Stimulated activated effector memory CD8-positive, alpha-beta T cell treated with anti-CD3 and anti-CD28 coated beads, Interleukin-12 subunit alpha, Interleukin-12 subunit beta, amount 100 ng/mL, for 72 hours (primary cell): ENCODE data around the gene LBR.

Source experiments
- ATAC-seq: fragments of 150-1000 bp; cut with Tn5 transposase; 2 replicates; pipeline ENCODE4 v1.10.0; 2021
- DNase-seq, 2 donors: peaks; one replicate each; pipeline ENCODE4 v3.0.0; 2021 to 2022; ENCODE audit warnings: low spot score in 2 of 2
- H3K27ac Mint-ChIP-seq: one replicate; pipeline ENCODE4 v1.8.0; 2022; ENCODE audit warnings: mild to moderate bottlenecking, mixed read lengths
- H3K36me3 Mint-ChIP-seq: one replicate; pipeline ENCODE4 v1.8.0; 2022; ENCODE audit warnings: mild to moderate bottlenecking, mixed read lengths
- H3K4me1 Mint-ChIP-seq: one replicate; pipeline ENCODE4 v1.8.0; 2022; ENCODE audit warnings: mixed read lengths
- H3K4me3 Mint-ChIP-seq: one replicate; pipeline ENCODE4 v1.8.0; 2022; ENCODE audit warnings: mild to moderate bottlenecking, mixed read lengths
- H3K9me3 Mint-ChIP-seq: one replicate; pipeline ENCODE4 v1.8.0; 2022; ENCODE audit warnings: mixed read lengths

LBR gene

DNA sequence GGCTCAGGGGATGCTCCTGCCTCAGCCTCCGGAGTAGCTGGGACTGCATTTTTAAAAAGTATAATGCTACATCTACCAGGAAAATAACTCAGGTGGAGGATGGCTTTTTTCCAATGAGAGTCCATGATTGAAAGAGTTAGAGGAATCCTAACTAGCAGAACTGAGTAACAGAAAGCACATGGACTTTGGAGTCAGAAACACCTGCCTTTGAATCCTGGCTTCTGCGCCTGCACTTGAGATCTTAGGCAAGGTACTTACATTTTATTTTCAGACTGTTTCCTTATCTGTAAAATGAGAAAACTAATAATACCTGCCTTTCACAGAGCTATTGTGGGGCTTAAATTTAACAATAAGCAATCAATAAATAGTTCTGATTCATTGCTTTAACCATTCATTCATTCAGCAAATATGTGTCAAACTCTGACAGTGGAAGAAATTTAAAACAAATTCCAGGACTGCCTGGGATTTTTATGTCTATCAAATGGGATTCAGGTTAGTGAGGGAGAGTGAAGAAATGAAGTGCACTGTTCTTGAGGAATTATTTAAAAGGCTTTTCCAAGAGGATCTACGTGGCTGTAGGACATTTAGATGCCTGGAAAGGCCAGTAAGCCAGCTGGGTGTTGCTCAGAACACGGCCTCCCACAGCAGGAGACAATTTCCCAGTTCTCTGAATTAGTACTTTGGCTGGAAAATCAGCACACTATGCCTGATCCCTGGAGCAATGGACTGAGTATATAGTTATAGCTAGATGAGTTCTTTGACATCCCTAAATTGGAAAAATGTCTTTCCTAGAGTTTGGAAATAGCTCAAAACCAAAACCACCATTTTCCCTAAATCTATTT is 12.8 kb upstream of the LBR start:
- Mint-ChIP-seq H3K9me3 (no peaks in the 10 kb centered on the region), H3K36me3 (peaks cover 6% of the 10 kb centered on the region), H3K4me3 (no peak overlapping the region), H3K27ac (no peak overlapping the region), H3K4me1 (peaks cover 34% of the 10 kb centered on the region)
- DNase-seq (no peak), ATAC-seq (no peak)

GRCh38 chr1:225437710-225438437 is 10.0 kb upstream of the LBR start:
- Mint-ChIP-seq H3K27ac (no peak overlapping the region), H3K36me3 (no peaks in the 10 kb centered on the region), H3K9me3 (no peaks in the 10 kb centered on the region), H3K4me3 (no peak overlapping the region), H3K4me1 (peaks cover 10% of the 10 kb centered on the region)
- ATAC-seq, result no peak
- DNase-seq, result no peak

GRCh38 chr1:225435957-225436392 is 8.1 kb upstream of the LBR start:
- no peak for DNase-seq

DNA sequence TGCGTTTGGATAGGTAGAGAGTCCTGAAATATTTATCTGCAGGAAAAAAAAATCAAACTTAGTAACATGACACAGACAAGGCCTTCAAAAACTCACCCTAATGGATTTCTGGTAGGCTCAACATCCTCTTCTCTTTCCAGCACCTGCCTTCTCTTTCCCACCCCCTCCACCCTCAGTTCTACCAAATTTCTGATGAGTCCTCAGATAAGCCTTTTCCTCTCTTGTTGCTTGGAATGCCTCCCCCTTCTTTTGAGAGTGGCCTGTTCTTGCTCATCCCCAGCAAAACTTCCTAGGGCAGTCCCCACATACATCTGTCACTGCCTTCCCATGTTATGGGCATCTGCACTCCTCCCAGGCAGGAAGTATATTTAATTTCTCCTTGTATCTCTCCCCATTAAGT is 7.6 kb upstream of the LBR start:
- H3K27ac Mint-ChIP-seq, result no peak overlapping the region

More at GRCh38 chr1:225435957-225436392, 8.1 kb upstream of the LBR start:
- no peaks in the 10 kb centered on the region for H3K36me3 Mint-ChIP-seq
- H3K4me3 Mint-ChIP-seq, result no peak overlapping the region
- no peak for ATAC-seq
- no peaks in the 10 kb centered on the region for H3K9me3 Mint-ChIP-seq
- H3K4me1 Mint-ChIP-seq, result no peaks in the 10 kb centered on the region
- H3K27ac Mint-ChIP-seq, result no peak overlapping the region

DNA sequence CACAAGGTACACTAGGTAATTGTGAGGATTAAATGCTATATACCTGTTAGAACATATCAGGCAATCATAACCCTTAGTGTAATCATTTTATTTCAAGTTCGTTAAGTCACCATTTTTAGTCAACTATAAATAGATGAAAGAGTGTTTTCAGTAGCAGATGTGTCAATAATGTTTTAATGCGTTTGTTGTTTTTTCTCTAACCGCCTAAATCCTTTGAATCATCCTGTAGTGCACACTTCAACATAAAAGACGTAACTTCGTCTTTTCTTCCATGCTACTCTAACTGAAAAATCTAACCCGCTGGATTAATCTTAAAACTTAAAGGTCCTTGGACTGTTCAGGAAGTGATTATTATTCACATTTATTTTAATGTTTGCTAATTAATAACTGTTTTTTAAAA is 7.2 kb upstream of the LBR start:
- Mint-ChIP-seq H3K27ac (no peak overlapping the region), H3K9me3 (no peaks in the 10 kb centered on the region), H3K4me1 (no peaks in the 10 kb centered on the region), H3K36me3 (no peaks in the 10 kb centered on the region), H3K4me3 (no peak overlapping the region)
- no peak for DNase-seq
- ATAC-seq, result no peak

More for the DNA sequence above, 7.6 kb upstream of the LBR start:
- no peak for ATAC-seq
- H3K4me3 Mint-ChIP-seq, result no peak overlapping the region
- no peaks in the 10 kb centered on the region for H3K9me3 Mint-ChIP-seq
- no peaks in the 10 kb centered on the region for H3K4me1 Mint-ChIP-seq
- DNase-seq, result no peak
- H3K36me3 Mint-ChIP-seq, result no peaks in the 10 kb centered on the region

DNA sequence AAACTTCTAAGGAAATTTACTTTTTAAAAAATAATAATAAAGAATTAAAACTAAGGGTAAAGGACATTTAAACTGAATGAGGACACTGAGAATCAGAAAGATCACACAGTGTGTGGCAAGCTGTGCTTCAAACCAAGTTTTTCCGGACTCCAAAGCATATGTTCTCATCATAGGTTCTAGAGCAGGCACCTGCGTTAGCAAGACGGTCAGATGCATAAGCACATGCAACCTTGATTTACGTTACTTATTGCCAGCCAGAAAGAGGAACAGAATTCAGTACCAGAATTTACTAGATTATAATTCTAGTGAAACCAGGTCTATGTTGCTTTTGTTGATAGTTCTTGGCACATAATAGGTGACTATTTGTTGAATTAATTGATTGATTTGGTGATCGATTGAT is 6.2 kb upstream of the LBR start:
- H3K4me3 Mint-ChIP-seq, result no peak overlapping the region
- ATAC-seq, result no peak
- H3K27ac Mint-ChIP-seq, result no peak overlapping the region

GRCh38 chr1:225431081-225431863 is 3.4 kb upstream of the LBR start:
- Mint-ChIP-seq H3K4me3 (no peak overlapping the region), H3K4me1 (peaks cover 8% of the 10 kb centered on the region), H3K9me3 (no peaks in the 10 kb centered on the region), H3K27ac (no peak overlapping the region), H3K36me3 (peaks cover 6% of the 10 kb centered on the region)
- ATAC-seq (no peak), DNase-seq (no peak)

More for the DNA sequence above, 6.2 kb upstream of the LBR start:
- Mint-ChIP-seq H3K9me3 (no peaks in the 10 kb centered on the region), H3K4me1 (no peaks in the 10 kb centered on the region), H3K36me3 (no peaks in the 10 kb centered on the region)
- no peak for DNase-seq

- no peak for ATAC-seq
- Mint-ChIP-seq H3K27ac (no peak overlapping the region), H3K9me3 (no peaks in the 10 kb centered on the region), H3K36me3 (peaks cover 6% of the 10 kb centered on the region), H3K4me3 (no peak overlapping the region), H3K4me1 (peaks cover 16% of the 10 kb centered on the region)
- DNase-seq, result no peak
Observed at GRCh38 chr1:225430301-225430700, 2.5 kb upstream of the LBR start.

DNA sequence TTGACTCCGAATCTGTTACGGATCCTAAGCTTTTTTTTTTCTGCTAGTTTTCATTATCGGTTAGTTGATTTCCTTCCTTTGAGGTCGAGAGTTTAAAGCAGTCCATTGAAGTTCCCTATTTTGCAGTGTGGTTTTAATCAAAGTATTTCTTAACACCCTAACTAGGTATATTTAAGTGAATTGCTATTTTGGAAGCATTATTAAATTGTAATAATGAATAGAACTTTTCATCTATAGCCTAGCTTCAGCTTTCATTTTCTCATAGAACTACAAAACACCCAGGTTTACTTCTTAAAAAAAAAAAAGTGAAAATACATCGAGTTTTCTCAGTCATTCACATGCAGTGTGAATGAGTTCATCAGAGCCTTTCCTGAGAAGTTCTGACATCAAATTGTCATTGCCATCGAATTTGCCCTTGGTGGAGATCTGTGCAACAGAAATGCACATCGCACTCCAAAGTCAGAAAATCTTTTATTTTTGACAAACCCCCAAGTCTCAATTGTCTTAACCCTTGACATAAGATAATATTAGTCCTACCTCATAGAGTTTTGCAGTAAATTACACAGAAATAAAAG is 1.1 kb upstream of the LBR start:
- Mint-ChIP-seq H3K27ac (peak overlapping the region; percentile 85), H3K4me1 (peaks cover 27% of the 10 kb centered on the region), H3K36me3 (peaks cover 6% of the 10 kb centered on the region), H3K9me3 (no peaks in the 10 kb centered on the region), H3K4me3 (peak overlapping the region; percentile 85)
- ATAC-seq (no peak), DNase-seq (no peak)

DNA sequence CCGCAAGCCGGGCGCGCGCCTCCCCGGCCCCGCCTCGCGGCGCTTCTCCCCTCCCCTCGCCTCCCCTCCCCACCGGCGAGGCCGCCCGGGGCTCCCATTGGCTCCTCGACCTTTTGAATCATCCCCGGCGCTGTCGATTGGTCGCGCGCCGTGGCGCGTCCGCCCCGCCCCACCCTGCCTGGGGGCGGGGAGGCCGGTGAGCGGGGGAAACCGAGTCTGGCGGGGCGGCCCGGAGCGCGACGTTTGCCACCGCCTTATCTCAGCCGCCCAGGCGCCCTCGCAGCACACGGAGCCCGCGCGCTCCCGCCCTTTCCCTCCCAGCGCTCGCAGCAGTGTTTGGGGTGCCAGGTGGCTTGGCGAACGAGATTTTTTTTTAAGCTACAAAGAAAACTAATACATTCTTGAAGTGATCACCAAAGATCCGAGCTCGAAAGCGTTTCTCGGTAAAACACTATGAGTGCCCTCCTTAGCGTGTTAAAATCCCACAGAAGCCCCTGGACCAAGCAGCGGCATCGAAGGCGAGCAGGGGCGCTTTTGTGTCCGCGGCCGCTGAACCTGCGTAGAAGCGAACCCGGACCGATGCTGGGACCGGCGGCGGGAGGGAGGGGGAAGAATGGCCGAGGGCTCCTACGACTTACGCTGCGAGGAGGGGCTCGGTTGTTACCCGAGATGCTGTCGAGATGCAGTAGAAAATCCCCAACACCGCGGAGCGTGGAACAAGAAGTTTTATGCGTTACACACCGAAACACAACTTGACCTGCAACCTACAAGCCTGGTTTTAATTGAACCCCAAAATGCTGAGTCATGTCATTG is 436 bp upstream of the LBR start:
- DNase-seq, result peak; percentile 84 to 94
- Mint-ChIP-seq H3K4me3 (peak overlapping the region; percentile 85), H3K36me3 (peaks cover 12% of the 10 kb centered on the region), H3K27ac (peak overlapping the region; percentile 85), H3K9me3 (no peaks in the 10 kb centered on the region), H3K4me1 (peaks cover 34% of the 10 kb centered on the region)
- ATAC-seq, result peak; percentile 93

- peak in 1 of 2 donors; percentile 60 for DNase-seq
- H3K4me3 Mint-ChIP-seq, result peak overlapping the region; percentile 85
- peaks cover 29% of the 10 kb centered on the region for H3K36me3 Mint-ChIP-seq
- H3K9me3 Mint-ChIP-seq, result no peaks in the 10 kb centered on the region
- H3K4me1 Mint-ChIP-seq, result peaks cover 49% of the 10 kb centered on the region
- H3K27ac Mint-ChIP-seq, result peak overlapping the region; percentile 77
- peak; percentile 6 for ATAC-seq
Observed at GRCh38 chr1:225426395-225427234, 1.2 kb downstream of the LBR start.

- H3K9me3 Mint-ChIP-seq, result no peaks in the 10 kb centered on the region
- H3K36me3 Mint-ChIP-seq, result peaks cover 42% of the 10 kb centered on the region
- ATAC-seq, result no peak
Observed at GRCh38 chr1:225425201-225425786, 2.5 kb downstream of the LBR start.

GRCh38 chr1:225424562-225425200 is 3.2 kb downstream of the LBR start:
- Mint-ChIP-seq H3K4me1 (peaks cover 49% of the 10 kb centered on the region), H3K27ac (peak overlapping the region; percentile 69), H3K36me3 (peaks cover 48% of the 10 kb centered on the region), H3K4me3 (peak overlapping the region; percentile 85), H3K9me3 (no peaks in the 10 kb centered on the region)
- DNase-seq, result no peak
- ATAC-seq, result no peak

More at GRCh38 chr1:225425201-225425786, 2.5 kb downstream of the LBR start:
- peak overlapping the region; percentile 85 for H3K4me3 Mint-ChIP-seq
- peak overlapping the region; percentile 77 for H3K27ac Mint-ChIP-seq
- DNase-seq, result no peak
- peaks cover 49% of the 10 kb centered on the region for H3K4me1 Mint-ChIP-seq
